ENCODE data around the gene POLR3A.

DNA sequence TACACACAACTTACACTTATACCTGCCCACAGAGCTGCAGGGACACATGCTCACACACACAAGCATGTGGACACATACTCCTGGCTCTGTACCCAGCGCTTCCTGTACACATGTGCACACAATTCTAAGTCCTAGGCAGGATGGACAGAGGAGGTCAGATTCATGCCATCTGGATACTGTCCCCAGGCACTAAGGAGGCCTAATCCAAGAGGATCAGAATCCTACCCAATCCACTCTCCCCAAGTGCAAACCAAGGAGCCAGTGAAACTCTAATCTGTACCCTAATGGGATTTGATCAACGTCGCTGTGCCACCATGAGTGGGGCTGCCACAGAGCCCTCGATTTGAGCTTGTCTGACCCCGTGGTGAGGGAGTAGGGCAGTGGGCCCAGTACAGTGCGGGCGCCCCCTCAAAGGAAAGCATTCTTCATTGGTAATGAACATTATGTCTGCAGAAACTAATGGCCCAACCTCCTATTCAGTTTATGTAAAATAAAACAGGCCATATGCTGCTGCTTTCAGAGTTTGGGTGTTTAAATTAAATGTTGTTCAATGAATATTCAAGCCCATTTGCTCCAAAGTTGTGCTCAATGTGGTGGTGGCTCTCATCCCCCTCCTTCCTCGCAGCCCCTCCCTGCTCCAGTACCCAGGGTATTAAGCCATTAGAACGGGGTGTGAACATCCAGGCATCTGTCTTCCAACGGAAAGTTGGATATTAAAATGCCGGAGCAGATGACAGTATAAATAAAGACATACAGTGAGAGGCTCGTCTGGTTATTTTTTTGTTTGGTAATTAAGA, 30.8 kb upstream of the POLR3A start:
- TF ChIP-seq, protein P1, sequence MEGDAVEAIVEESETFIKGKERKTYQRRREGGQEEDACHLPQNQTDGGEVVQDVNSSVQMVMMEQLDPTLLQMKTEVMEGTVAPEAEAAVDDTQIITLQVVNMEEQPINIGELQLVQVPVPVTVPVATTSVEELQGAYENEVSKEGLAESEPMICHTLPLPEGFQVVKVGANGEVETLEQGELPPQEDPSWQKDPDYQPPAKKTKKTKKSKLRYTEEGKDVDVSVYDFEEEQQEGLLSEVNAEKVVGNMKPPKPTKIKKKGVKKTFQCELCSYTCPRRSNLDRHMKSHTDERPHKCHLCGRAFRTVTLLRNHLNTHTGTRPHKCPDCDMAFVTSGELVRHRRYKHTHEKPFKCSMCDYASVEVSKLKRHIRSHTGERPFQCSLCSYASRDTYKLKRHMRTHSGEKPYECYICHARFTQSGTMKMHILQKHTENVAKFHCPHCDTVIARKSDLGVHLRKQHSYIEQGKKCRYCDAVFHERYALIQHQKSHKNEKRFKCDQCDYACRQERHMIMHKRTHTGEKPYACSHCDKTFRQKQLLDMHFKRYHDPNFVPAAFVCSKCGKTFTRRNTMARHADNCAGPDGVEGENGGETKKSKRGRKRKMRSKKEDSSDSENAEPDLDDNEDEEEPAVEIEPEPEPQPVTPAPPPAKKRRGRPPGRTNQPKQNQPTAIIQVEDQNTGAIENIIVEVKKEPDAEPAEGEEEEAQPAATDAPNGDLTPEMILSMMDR (IDR thresholded peaks at IDR 0.05) = no peak
- no peak for TF ChIP-seq POLR2A (IDR thresholded peaks at IDR 0.05)
